SK-N-SH (cell line): ENCODE results near the gene LGALS3BP. TPM values are rescaled to one million over a fixed set of nuclear protein-coding genes. Genes with fewer than 3 reads are reported as not detected.

Experiments used
- CTCF ChIA-PET: fragments of 300-600, 350-600 bp; formaldehyde crosslinking; extraction: SDS; loops from one replicate; lab custom pipeline; 2021; lab: Yijun Ruan, JAX
- POLR2A ChIA-PET: fragments of 350-600 bp; sonication (Branson Sonifier 250); formaldehyde crosslinking; extraction: SDS; loops from one replicate; lab custom pipeline; 2020; ENCODE audit warnings: antibody characterized with exemption, inconsistent platforms; lab: Yijun Ruan, JAX
- DNase-seq: peaks from one replicate; pipeline ENCODE4 v3.0.0; 2012
- H2AFZ ChIP-seq: fragments of 200-600 bp; sonication (generic); 2 replicates; pipeline ENCODE4 v1.8.1; 2016; ENCODE audit warnings: antibody characterized with exemption, mild to moderate bottlenecking, low read depth
- H3F3A ChIP-seq: fragments of 200-600 bp; sonication (generic); replicated peaks from 2 replicates; pipeline ENCODE3; 2016; ENCODE audit warnings: antibody characterized with exemption, mild to moderate bottlenecking; ENCODE audit not compliant: insufficient read depth
- H3K27ac ChIP-seq, 2 experiments: fragments of 200-500 bp in 1 of 2; fragments of 200-600 bp in 1 of 2; sonication (Bioruptor generic) in 1 of 2; sonication (generic), shearing (Covaris generic) in 1 of 2; 2 replicates each; pipeline versions ENCODE4 v1.5.1 to v1.6.1; 2014 to 2016; ENCODE audit warnings: low read depth in 2 of 2, inconsistent platforms in 1 of 2, low read length in 1 of 2, mild to moderate bottlenecking in 1 of 2, mixed read lengths in 1 of 2
- H3K27me3 ChIP-seq: fragments of 200-600 bp; sonication (generic), shearing (Covaris generic); 2 replicates; pipeline ENCODE4 v1.6.1; 2016; ENCODE audit warnings: mixed run types; ENCODE audit not compliant: insufficient read depth
- H3K36me3 ChIP-seq, 2 experiments: fragments of 200-500 bp in 1 of 2; fragments of 200-600 bp in 1 of 2; sonication (Bioruptor generic) in 1 of 2; sonication (generic) in 1 of 2; replicated peaks in 1 of 2; 2 replicates each; pipeline versions ENCODE3 to v1.5.1; 2014 to 2016; ENCODE audit warnings: low read length in 1 of 2, mild to moderate bottlenecking in 1 of 2; ENCODE audit not compliant: insufficient read depth in 2 of 2, control insufficient read depth in 1 of 2
- H3K4me1 ChIP-seq, 2 experiments: fragments of 200-500 bp in 1 of 2; fragments of 200-600 bp in 1 of 2; sonication (Bioruptor generic) in 1 of 2; sonication (generic), shearing (Covaris generic) in 1 of 2; 2 replicates each; pipeline versions ENCODE4 v1.5.1 to v1.6.1; 2014 to 2016; ENCODE audit warnings: low read depth in 1 of 2, low read length in 1 of 2, mixed run types in 1 of 2; ENCODE audit not compliant: insufficient read depth in 2 of 2, control insufficient read depth in 1 of 2
- H3K4me2 ChIP-seq: fragments of 200-600 bp; sonication (generic), shearing (Covaris generic); 2 replicates; pipeline ENCODE4 v1.6.1; 2017; ENCODE audit warnings: mixed run types
- H3K4me3 ChIP-seq, 2 experiments: fragments of 200-500 bp in 1 of 2; fragments of 200-600 bp in 1 of 2; sonication (Bioruptor generic) in 1 of 2; sonication (generic), shearing (Covaris generic) in 1 of 2; 2 replicates each; pipeline versions ENCODE4 v1.5.1 to v1.8.1; 2014 to 2016; ENCODE audit warnings: low read depth in 2 of 2, inconsistent platforms in 1 of 2, low read length in 1 of 2, mild to moderate bottlenecking in 1 of 2, mixed read lengths in 1 of 2, moderate library complexity in 1 of 2
- H3K79me2 ChIP-seq: fragments of 200-600 bp; sonication (generic); 2 replicates; pipeline ENCODE4 v1.8.1; 2017; ENCODE audit warnings: mild to moderate bottlenecking; ENCODE audit not compliant: insufficient read depth
- H3K9ac ChIP-seq: fragments of 200-600 bp; sonication (generic); 2 replicates; pipeline ENCODE4 v1.6.1; 2017; ENCODE audit warnings: mixed run types
- H3K9me2 ChIP-seq: fragments of 200-600 bp; sonication (generic); 2 replicates; pipeline ENCODE4 v1.6.1; 2017; ENCODE audit warnings: mixed run types
- H3K9me3 ChIP-seq: fragments of 200-600 bp; sonication (generic); 2 replicates; pipeline ENCODE4 v1.6.1; 2017; ENCODE audit warnings: mixed run types, mild to moderate bottlenecking, moderate library complexity
- H4K20me1 ChIP-seq: fragments of 200-600 bp; sonication (generic); 2 replicates; pipeline ENCODE4 v1.6.1; 2017; ENCODE audit warnings: mild to moderate bottlenecking, mixed run types; ENCODE audit not compliant: insufficient read depth
- CTCF ChIP-seq: fragments of 200-600 bp; sonication (generic); IDR thresholded peaks from 2 replicates; pipeline ENCODE4 v1.6.1; 2017; ENCODE audit warnings: antibody characterized with exemption, mild to moderate bottlenecking, moderate library complexity
- ELF1 ChIP-seq: IDR thresholded peaks from 2 replicates; pipeline ENCODE4 v1.4.0; 2012
- EP300 ChIP-seq, 2 experiments: IDR thresholded peaks; 2 replicates each; pipeline versions ENCODE4 v1.4.0 to v1.6.1; 2012; ENCODE audit warnings: borderline replicate concordance in 1 of 2, low read depth in 1 of 2, low read length in 1 of 2
- EZH2phosphoT487 ChIP-seq: fragments of 200-600 bp; sonication (generic); IDR thresholded peaks from 2 replicates; pipeline ENCODE4 v1.6.1; 2017; ENCODE audit warnings: low read depth, mixed run types, mild to moderate bottlenecking, antibody characterized with exemption, moderate library complexity, borderline replicate concordance
- FOXM1 ChIP-seq: IDR thresholded peaks from 2 replicates; pipeline ENCODE4 v1.4.0; 2012; ENCODE audit warnings: low read depth, mild to moderate bottlenecking
- GATA2 ChIP-seq: sonication (generic); formaldehyde crosslinking; IDR thresholded peaks from 2 replicates; pipeline ENCODE4 v1.5.0; 2020; ENCODE audit warnings: mild to moderate bottlenecking, missing genetic modification reagents
- JUND ChIP-seq: IDR thresholded peaks from 2 replicates; pipeline ENCODE4 v1.4.0; 2012
- MEF2A ChIP-seq: IDR thresholded peaks from 2 replicates; pipeline ENCODE4 v1.4.0; 2012; ENCODE audit warnings: low read depth, borderline replicate concordance
- NFIC ChIP-seq: IDR thresholded peaks from 2 replicates; pipeline ENCODE4 v1.4.0; 2012; ENCODE audit warnings: borderline replicate concordance
- RCOR1 ChIP-seq: fragments of 150-350 bp; IDR thresholded peaks from 2 replicates; pipeline ENCODE4 v1.6.1; 2017; ENCODE audit warnings: antibody characterized with exemption, low read length
- RFX5 ChIP-seq: IDR thresholded peaks from 2 replicates; pipeline ENCODE4 v1.6.1; 2012; ENCODE audit warnings: mild to moderate bottlenecking, improper control_type of control experiment, low read length
- RXRA ChIP-seq: IDR thresholded peaks from 2 replicates; pipeline ENCODE4 v1.4.0; 2012; ENCODE audit warnings: low read depth, mild to moderate bottlenecking, borderline replicate concordance
- SIN3A ChIP-seq: IDR thresholded peaks from 2 replicates; pipeline ENCODE4 v1.6.1; 2012; ENCODE audit warnings: low read depth, mild to moderate bottlenecking, low read length, moderate library complexity, borderline replicate concordance
- TCF12 ChIP-seq: IDR thresholded peaks from 2 replicates; pipeline ENCODE4 v1.4.0; 2012
- TEAD4 ChIP-seq: IDR thresholded peaks from 2 replicates; pipeline ENCODE4 v1.4.0; 2012; ENCODE audit warnings: mild to moderate bottlenecking, borderline replicate concordance; ENCODE audit not compliant: insufficient read depth
- USF1 ChIP-seq: IDR thresholded peaks from 2 replicates; pipeline ENCODE4 v1.4.0; 2012; ENCODE audit warnings: low read depth, borderline replicate concordance
- WGBS: methylation state at CpG from one replicate; pipeline ENCODE4 v1.1.6; 2017; ENCODE audit warnings: low lambda C conversion rate; 5-methylcytosine and 5-hydroxymethylcytosine counted together
- polyA plus RNA-seq, 3 experiments: library from polyadenylated mRNA; depleted of rRNA; stranded (reverse); fragments of >200 nt; gene quantifications; 2 replicates each; pipeline ENCODE4 v1.2.3, GENCODE V29; 2012
- TF ChIP-seq, protein P1 (sequence below): IDR thresholded peaks from 2 replicates; pipeline ENCODE4 v1.4.0; 2012; ENCODE audit warnings: low read depth, borderline replicate concordance
- TF ChIP-seq, protein P2 (sequence below): fragments of 150-350 bp; IDR thresholded peaks from 2 replicates; pipeline ENCODE4 v1.6.1; 2017; ENCODE audit warnings: antibody characterized with exemption, low read length, low read depth, borderline replicate concordance
- TF ChIP-seq, protein P3 (sequence below): IDR thresholded peaks from 2 replicates; pipeline ENCODE4 v1.4.0; 2012; ENCODE audit warnings: low read depth

LGALS3BP gene
- polyA plus RNA-seq, 1 of the 3 experiments (the other 2 are of a cell fraction): 579 TPM

DNA sequence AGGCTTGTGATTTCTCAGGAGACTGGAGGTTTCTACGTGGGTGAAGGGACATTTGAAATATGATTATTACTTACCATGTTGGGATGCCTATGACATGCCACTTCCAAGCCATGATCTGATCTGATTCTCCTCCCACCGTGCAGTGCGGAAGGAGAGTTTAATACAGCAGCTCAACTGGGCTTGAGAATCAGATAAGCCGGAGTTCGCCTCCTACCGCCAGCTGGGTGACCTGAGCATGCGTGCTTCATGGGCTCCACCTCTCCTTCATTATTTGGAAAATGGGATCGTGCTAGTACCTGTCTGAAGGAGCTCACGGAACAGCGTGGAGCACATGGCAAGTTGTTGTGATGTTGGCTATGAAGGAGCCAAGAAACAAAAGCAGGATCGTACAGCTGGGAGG, 42.2 kb downstream of the LGALS3BP start:
- peaks cover 48 to 54% of the 10 kb centered on the region in 2 experiments for H3K4me1 ChIP-seq
- 89% methylated on average over 11 of the region's 11 CpGs for WGBS
- H3K4me3 ChIP-seq: no peak overlapping the region
- H4K20me1 ChIP-seq: no peaks in the 10 kb centered on the region
- H3K36me3 ChIP-seq: no peaks in the 10 kb centered on the region
- H3K27me3 ChIP-seq: no peaks in the 10 kb centered on the region
- H2AFZ ChIP-seq: no peak overlapping the region
- H3F3A ChIP-seq: peaks cover 53% of the 10 kb centered on the region
- ChIA-PET CTCF (interaction anchor here (0.9 to 9.5 kb wide), 4 partner anchors 19 to 71 kb away, joined by 3 to 93 read pairs (median 8); no protein-coding TSS in a partner anchor), POLR2A (no interaction called here)
- no peaks in the 10 kb centered on the region for H3K9me2 ChIP-seq
- H3K4me2 ChIP-seq: no peak overlapping the region
- H3K27ac ChIP-seq: 0 out of 4 replicates have a peak overlapping the region, but pooled peaks of 1 of the 2 experiments have one; percentile 3
- DNase-seq: no peak
- no peak for TF ChIP-seq ELF1
- TF ChIP-seq, protein P1, sequence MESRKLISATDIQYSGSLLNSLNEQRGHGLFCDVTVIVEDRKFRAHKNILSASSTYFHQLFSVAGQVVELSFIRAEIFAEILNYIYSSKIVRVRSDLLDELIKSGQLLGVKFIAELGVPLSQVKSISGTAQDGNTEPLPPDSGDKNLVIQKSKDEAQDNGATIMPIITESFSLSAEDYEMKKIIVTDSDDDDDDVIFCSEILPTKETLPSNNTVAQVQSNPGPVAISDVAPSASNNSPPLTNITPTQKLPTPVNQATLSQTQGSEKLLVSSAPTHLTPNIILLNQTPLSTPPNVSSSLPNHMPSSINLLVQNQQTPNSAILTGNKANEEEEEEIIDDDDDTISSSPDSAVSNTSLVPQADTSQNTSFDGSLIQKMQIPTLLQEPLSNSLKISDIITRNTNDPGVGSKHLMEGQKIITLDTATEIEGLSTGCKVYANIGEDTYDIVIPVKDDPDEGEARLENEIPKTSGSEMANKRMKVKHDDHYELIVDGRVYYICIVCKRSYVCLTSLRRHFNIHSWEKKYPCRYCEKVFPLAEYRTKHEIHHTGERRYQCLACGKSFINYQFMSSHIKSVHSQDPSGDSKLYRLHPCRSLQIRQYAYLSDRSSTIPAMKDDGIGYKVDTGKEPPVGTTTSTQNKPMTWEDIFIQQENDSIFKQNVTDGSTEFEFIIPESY: no peak
- TF ChIP-seq JUND: no peak
- no peak for TF ChIP-seq MEF2A
- no peak for TF ChIP-seq RXRA
- no peak for TF ChIP-seq CTCF
- TF ChIP-seq GATA2 (CRISPR knock-in tag): no peak
- TF ChIP-seq TEAD4: no peak
- no peak for TF ChIP-seq EZH2phosphoT487
- TF ChIP-seq RCOR1: no peak
- no peak for TF ChIP-seq NFIC
- TF ChIP-seq, protein P2, sequence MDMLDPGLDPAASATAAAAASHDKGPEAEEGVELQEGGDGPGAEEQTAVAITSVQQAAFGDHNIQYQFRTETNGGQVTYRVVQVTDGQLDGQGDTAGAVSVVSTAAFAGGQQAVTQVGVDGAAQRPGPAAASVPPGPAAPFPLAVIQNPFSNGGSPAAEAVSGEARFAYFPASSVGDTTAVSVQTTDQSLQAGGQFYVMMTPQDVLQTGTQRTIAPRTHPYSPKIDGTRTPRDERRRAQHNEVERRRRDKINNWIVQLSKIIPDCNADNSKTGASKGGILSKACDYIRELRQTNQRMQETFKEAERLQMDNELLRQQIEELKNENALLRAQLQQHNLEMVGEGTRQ: no peak
- no peak for TF ChIP-seq SIN3A
- TF ChIP-seq FOXM1: no peak
- no peak for TF ChIP-seq TCF12
- TF ChIP-seq, protein P3, sequence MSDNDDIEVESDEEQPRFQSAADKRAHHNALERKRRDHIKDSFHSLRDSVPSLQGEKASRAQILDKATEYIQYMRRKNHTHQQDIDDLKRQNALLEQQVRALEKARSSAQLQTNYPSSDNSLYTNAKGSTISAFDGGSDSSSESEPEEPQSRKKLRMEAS: no peak
- no peak for TF ChIP-seq USF1
- no peak for TF ChIP-seq EP300 (IDR thresholded peaks at IDR 0.05; ENCODE audit: borderline replicate concordance in 1 of 2, low read depth in 1 of 2, low read length in 1 of 2)
- no peak for TF ChIP-seq RFX5
- no peaks in the 10 kb centered on the region for H3K79me2 ChIP-seq
- no peaks in the 10 kb centered on the region for H3K9me3 ChIP-seq
- H3K9ac ChIP-seq: no peak overlapping the region
